ENCODE data around the gene NLRP14.

The NLRP14 gene

DNA sequence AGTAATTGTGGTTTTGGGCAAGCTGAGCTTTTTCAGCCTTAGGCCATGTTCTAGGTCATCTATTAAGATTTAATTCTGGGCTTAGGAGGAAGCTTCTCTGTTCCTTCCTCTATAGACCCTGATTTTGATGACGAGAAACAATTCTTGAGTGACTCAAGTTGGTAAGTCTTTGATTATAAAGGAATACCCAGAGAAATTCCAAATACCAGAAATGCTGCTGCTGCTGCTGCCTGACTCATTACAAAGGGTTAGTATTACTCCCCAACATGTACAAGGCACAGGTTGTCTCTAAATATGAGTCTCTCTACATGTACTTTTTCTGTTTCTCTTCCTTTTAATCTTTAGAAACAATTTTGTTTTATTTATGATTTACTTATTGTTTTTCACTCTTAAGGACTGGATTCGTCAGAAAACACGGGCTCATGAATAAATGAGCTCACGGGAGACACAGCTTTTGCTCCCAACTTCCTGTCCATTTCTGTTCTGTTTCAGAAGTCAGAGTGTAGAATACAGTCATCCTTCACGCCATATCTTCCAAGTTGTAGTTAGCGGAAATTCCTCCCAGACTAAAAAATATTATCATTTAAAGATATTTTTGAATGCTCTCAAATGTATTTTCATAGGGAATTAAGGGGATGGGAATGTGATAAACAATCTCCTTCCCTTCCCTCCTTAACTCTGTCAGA, 36.7 kb downstream of the NLRP14 start:
- no peak for DNase-seq

DNA sequence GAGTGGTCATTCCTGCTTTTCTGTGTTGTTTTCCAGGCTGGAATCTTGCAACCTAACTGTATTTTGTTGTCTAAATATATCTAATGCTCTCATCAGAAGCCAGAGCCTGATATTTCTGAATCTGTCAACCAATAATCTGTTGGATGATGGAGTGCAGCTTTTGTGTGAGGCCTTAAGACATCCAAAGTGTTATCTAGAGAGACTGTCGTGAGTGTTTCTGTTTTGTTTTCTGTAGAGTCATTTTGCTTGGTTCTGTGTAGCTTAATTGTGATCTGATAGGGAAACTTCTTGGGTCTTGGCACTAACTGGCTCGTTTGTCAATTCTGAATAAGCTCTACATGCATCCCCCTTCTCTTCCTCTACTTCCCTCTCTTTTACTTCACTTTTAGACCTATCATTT, 37.4 kb downstream of the NLRP14 start:
- DNase-seq = no peak

DNA sequence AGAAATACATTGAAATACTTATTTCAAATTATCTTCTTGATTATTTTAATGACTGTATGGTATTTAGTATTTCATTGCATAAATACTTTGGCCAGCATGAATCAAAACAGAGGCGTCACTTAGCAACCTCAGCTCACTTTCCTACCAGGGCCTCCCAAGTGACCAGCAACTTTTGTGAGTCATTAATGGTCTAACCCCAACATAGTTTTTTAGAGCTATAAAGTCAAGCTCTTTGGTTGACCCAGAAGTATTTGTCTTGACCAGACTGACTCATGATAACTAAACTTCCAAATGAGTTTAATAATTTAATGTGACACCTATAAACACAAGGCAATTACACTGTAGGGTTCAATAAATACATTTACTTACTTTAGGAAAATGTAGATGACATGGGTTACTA, 40.6 kb downstream of the NLRP14 start:
- DNase-seq = no peak

- no peak for DNase-seq
These were observed 42.3 kb downstream of the NLRP14 start for GRCh38 chr11:7062534-7062933.

DNA sequence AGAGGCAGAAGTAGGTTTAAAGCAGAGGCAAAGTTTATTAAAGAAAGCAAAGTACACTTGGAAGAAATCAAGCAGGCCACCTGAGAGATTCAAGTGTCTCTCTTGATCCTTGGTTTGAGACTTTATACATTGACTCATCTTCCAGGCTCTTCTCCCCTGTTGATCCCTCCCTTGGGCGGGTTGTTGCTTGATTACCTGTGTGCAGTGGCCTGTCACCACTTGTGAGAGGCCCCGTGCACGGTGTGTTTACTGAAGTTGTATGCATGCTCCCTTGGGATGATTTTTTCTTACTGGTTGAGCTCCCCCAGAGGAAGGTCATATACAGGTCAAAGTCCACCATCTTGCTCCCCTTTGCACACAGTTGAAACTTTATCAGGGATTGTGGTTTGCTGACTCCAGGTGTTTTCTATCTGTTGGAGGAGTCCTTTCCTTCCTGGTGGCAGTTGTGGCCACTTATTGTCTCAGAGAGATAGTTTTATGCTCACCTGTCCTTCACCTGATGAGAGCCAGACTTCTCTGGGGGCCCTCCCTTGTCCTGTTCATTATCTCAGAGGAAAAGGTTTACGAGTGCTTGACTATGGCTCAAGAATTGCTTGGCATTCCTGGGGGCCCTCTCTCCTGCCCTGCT, 52.2 kb downstream of the NLRP14 start:
- DNase-seq = no peak

- DNase-seq = no peak
These were observed 56.8 kb downstream of the NLRP14 start for GRCh38 chr11:7077101-7077500.

DNA sequence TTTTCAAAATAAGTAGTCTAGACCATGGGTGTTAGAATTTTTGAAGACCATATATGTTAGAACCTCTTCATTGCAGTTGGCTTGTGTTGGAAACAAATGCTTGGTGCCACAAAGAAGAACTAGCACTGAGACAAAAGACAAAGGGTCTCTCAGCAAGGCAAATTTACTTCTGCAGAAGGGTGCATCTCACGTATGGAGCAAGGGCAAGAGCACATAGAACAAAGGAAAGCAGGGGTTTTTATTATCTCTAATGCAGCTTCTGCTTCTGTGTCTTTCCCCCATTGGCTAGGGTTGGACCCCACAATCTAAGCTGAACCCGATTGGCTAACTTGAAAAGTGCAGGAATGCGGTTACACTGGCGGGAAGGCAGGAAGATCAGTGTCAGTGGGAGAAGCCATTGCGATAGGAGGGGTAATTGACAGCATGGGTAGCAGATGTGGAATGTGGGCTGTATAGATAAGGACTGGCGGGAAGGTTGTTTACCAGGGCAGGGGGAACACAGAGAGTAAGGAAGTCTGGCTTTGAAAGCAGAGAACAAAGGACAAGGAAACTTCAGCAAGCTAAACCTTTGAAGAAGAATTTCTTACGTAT, 59.4 kb downstream of the NLRP14 start:
- DNase-seq = no peak

GRCh38 chr11:7080900-7081299, 60.6 kb downstream of the NLRP14 start:
- no peak for DNase-seq

DNA sequence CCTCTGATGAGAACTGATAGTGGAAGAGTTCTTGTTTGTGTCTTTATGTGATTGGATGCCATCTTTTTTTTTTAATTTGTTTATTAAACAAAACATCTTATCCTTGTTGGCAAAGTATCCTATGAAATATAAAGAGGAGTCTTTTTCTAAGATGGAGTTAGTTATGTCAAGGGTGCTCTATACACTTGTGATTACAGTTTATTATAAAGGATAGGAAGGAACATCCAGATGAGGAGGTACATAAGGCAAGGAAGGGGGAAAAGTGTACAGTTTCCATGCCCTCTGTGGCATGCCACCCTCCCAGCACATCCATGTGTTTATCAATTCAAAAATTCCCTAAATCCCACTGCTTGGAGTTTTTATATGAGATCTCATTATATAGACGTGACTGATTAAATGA, 61.2 kb downstream of the NLRP14 start:
- no peak for DNase-seq

DNA sequence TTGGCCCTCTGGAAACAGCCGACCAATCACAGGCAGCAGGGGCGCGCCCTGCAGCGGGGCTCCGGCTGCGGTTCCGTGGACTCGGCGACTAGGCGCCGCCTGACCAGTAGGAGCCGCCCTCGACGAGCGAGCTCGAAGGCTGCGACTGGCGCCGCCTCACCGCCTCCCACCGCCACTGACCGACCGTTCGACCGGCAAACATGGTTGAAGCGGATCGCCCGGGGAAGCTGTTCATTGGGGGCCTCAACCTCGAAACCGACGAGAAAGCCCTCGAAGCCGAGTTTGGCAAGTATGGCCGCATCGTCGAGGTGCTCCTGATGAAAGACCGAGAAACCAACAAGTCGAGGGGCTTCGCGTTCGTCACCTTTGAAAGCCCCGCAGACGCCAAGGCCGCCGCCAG, 68.6 kb downstream of the NLRP14 start, which contains the start of gene RBMXL2:
RBMXL2 (plus strand) TSS at position 78 of the 400 bp plus-strand sequence; CDS start at position 201, 123 bp downstream.
- no peak for DNase-seq

- DNase-seq = no peak
These were observed 69.3 kb downstream of the NLRP14 start for GRCh38 chr11:7089328-7090251.

GRCh38 chr11:7098235-7098832, 78.1 kb downstream of the NLRP14 start:
- no peak for DNase-seq

GRCh38 chr11:7115780-7116179, 95.5 kb downstream of the NLRP14 start:
- no peak for DNase-seq

DNA sequence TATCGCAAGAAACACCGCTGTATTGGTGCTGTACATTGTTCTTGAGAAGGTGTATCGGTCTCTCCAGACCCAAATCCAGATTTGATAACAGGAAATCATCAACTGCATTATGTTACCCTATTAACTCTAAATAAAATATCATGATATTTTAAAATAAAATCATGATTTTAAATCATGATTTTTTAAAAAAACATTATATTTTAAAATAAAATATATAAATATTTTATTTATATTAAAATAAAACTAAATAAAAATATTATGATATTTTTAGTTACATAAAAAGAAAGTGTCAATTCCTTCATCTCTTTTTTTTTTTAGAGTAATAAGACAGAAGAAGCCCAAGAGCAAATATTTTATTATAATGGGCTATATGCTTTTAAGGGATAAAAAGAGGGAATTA, 96.1 kb downstream of the NLRP14 start:
- no peak for DNase-seq
